Stimulated activated CD8-positive, alpha-beta memory T cell treated with anti-CD3 and anti-CD28 coated beads, Interleukin-2, amount 100 ng/mL, for 1 hour (primary cell): ENCODE results near the gene PPP2R2C.

Experiments
- DNase-seq, 2 donors: peaks; one replicate each; pipeline ENCODE4 v3.0.0-alpha.2; 2020; ENCODE audit warnings: low read depth in 2 of 2

PPP2R2C gene

DNA sequence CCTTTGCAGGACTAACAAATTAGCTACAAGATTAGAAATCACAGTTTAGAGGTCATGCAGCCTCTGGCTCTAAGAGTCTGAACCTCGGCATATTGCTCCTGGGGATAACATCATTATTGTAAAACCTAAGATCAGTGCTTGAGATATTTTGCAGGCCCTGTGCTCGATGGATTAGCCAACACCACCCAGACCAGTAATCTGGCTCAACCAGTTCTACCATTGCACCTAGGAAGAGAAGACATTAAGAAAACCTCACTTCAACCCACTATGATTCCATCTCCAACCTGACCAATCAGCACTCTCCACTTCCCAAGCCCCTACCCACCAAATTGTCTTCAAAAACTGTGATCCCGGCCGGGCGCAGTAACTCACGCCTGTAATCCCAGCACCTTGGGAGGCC is 159.2 kb downstream of the PPP2R2C start:
- no peak for DNase-seq

DNA sequence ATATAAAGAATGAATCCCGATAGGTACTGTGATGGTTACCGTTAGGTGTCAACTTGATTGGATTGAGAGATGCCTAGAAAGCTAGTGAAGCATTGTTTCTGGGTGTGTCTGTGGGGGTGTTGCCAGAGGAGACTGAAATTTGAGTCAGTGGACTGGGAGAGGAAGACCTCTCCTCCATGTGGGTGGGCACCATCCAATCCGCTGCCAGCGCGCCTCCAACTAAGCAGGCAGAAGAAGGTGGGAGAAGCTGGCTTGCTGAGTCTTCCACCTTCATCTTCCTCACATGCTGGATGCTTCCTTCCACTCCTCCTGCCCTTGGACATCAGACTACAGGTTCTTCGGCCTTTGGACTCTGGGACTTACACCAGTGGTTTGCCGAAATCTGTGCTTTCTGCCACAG is 162.6 kb downstream of the PPP2R2C start:
- DNase-seq = no peak

- DNase-seq = no peak
These were observed 163.3 kb downstream of the PPP2R2C start for GRCh38 chr4:6308899-6309643.

GRCh38 chr4:6307891-6308290 is 164.5 kb downstream of the PPP2R2C start:
- no peak for DNase-seq

DNA sequence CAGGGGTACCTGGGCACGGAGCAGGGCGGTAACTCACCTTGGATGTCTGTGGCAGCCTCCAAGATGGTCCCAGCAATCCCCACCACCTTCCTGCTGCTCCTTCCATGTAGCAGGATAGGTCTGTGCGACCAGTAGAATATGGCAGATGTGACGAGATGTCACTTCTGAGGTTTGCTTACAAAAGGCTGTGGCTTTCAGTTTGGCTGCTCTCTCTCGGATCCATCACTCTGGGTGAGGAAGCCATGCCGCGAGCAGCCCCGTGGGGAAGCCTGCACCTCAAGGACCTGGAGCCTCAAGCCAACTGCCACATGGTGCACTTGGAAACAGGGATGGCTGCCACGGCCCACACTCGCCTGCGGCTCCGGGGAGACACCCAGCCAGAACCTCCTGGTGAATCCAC is 165.2 kb downstream of the PPP2R2C start:
- DNase-seq = no peak

- DNase-seq = no peak
These were observed 166.1 kb downstream of the PPP2R2C start for GRCh38 chr4:6306299-6306698.

DNA sequence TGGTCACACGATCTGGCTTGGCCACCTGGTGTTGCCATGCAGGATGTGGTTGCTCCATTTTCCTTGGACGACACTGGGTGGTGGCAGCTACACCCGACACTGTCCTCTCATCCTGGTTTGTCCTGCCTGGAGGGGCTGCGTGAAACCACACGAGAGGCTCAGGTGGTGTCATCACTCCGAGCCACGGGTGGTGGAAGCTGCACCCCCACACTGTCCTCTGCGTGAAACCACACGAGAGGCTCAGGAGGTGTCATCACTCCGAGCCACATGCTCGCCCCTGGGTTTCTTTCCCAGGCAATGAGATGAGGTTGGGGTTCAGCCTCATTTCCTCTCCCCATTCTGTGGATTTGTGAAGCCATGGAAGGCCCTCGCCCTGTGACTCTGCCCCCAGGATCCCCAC is 168.5 kb downstream of the PPP2R2C start:
- DNase-seq = no peak

GRCh38 chr4:6302869-6303268 is 169.5 kb downstream of the PPP2R2C start:
- DNase-seq = no peak

DNA sequence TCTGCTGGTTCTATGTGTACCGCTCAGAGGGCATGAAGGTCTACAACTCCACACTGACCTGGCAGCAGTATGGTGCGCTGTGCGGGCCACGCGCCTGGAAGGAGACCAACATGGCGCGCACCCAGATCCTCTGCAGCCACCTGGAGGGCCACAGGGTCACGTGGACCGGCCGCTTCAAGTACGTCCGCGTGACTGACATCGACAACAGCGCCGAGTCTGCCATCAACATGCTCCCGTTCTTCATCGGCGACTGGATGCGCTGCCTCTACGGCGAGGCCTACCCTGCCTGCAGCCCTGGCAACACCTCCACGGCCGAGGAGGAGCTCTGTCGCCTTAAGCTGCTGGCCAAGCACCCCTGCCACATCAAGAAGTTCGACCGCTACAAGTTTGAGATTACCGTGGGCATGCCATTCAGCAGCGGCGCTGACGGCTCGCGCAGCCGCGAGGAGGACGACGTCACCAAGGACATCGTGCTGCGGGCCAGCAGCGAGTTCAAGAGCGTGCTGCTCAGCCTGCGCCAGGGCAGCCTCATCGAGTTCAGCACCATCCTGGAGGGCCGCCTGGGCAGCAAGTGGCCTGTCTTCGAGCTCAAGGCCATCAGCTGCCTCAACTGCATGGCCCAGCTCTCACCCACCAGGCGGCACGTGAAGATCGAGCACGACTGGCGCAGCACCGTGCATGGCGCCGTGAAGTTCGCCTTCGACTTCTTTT is 170.5 kb downstream of the PPP2R2C start:
- no peak for DNase-seq

GRCh38 chr4:6301051-6301731 is 171.2 kb downstream of the PPP2R2C start:
- no peak for DNase-seq

GRCh38 chr4:6300359-6300758 is 172.1 kb downstream of the PPP2R2C start:
- no peak for DNase-seq

GRCh38 chr4:6299875-6300274 is 172.5 kb downstream of the PPP2R2C start:
- no peak for DNase-seq

DNA sequence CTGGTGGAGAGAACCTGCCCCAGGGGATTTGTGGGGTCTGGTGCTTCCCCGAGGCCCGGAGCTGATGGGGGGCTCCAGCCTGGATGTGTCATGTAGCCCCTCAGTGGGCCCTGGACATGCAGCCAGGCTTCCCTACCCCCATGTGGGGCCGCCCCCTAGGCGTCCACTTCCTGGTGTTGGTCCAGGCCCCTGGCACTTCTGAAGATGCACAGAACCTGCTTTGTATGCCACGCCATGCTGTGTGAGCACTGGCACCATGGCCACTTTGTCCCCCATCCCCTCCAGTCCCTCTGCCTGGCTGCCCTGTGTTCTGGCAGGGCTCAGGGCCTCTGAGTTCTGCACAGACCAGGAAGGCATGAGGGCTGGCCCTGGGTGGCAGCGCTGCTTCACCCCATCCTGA is 173.6 kb downstream of the PPP2R2C start:
- no peak for DNase-seq

DNA sequence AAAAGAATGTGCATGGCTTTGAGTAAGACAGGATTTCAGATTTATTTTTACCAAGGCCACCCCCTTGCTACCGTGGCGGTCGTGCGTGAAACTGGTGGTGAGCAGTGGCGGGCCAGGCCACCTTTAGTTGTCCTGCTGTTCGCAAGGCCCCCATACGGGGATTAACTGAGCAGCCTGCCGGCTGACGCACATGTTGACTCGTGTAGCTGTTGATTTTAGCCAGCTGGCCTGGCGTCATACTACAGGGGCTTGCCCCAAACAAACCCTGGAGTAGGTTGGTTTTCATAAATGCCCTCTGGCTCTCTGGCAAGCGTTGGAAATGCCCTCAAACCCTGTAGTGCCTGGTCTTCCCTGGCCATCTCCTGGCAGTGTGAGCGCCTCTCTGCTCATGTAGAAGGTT is 174.4 kb downstream of the PPP2R2C start:
- DNase-seq = no peak

DNA sequence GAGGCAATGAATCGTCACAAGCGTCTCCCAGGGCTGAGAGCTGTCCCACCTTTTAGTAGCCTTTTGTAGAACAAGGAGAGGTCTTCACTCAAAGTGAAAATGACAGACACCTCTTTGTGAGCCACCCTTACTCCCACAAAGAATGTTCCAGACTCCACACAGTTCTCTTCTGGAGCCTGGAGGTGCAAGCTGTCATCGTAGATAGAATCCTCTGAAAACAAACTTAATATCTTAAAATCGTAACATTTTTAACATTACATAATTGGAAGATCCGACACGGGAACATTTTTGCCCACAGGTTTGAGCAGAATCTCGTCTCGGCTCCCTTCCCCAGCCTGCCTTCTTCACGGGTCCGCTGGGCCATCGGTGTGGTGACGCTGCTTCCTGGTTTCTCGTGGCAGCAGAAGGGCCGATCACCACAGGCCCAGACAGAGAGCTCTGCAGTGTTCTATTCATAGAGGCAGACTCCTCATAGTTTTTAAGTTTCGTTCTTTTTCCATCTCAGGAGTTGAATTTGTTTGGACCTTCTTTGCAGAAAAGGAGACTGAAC is 175.1 kb downstream of the PPP2R2C start:
- DNase-seq = no peak

- no peak for DNase-seq
These were observed 176.4 kb downstream of the PPP2R2C start for GRCh38 chr4:6296026-6296425.

DNA sequence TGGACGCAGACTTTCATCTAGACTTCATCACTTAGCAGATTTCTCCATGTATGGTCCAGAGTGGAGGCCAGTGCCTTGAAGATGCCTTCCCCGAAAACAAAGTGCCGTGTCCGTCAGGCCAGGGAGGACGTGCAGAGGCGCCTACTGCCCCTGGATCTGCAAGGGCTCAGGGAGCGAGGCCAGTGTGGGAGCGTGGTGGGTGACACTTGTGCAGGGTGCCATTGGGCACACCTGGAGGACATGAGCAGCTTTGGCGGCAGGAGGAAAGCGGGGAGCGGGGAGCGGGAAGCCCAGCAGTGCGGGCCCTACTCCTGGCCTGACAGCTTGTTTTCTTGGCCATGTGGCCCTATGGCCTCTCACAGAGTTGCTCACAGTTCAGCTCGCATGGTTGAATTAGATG is 176.9 kb downstream of the PPP2R2C start:
- no peak for DNase-seq

- DNase-seq = no peak
These were observed 177.6 kb downstream of the PPP2R2C start for GRCh38 chr4:6294705-6295421.

DNA sequence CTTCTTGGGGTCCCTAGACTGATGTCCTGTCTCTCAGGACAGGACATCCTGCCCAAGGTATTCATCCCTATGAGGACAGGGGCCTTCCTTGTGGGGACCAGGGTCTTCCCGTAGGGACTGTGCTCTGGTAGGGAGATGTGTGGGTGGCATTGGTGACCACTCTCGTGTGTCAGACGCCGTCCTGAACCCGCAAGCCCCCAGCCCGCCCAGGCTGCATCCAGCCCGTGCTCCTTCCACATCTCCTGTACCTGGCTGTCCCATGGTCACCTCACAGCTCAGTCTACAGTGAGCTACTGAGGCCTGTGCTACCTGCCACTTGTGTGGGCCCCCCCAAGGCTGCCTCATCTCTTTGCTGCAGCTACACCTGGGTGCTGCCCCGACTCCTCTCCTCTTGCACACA is 178.8 kb downstream of the PPP2R2C start:
- DNase-seq = no peak

- no peak for DNase-seq
These were observed 179.3 kb downstream of the PPP2R2C start for GRCh38 chr4:6293097-6293445.

DNA sequence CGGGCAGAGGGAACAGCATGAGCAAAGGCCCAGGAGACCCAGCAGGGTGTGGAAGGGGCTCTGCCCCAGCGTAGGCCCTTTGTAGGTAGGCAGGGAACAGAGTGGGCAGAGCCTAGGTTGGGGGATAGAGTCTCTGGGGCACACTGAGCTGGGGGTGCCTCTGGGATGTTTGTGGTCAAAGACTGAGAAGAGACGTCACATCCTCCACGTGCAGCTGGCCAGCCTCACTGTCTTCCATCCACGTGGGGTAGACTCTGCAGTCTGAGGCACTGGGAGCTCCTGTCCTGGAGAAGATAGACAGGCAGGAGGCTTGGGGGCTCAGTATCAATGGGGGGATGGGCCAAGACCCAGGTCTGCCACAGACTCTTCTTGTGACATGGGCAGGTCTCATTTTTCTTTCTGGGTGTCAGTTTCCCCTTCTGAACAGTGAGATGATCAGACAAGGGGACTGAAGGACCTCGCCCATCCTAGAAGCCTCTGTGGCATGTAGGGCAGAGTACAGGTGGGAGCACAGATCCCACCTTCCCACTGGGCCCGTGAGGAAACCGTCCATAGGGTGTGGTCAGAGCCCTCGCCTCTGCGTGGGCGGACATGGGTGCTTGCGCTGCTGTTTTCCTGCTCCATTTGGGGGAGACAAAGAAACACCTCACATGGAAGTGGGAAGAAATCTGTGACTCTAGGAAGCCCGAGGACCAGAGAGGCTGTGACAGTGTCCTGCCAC is 179.9 kb downstream of the PPP2R2C start:
- no peak for DNase-seq
